Endothelial cell of umbilical vein (primary cell): ENCODE measurements around the gene SLC46A1.

Experiments used
- CTCF ChIP-seq, 2 donors: IDR thresholded peaks; 1 replicate in 1 of 2; 2 replicates in 1 of 2; pipeline ENCODE4 v1.5.1; 2011; ENCODE audit warnings: low read length in 2 of 2, mild to moderate bottlenecking in 2 of 2, moderate library complexity in 2 of 2, control low read depth in 1 of 2, inconsistent platforms in 1 of 2, low read depth in 1 of 2; ENCODE audit not compliant: insufficient read depth in 1 of 2; ENCODE audit errors: extremely low read depth in 1 of 2
- EZH2 ChIP-seq: IDR thresholded peaks from 2 replicates; pipeline ENCODE4 v1.6.1; 2012; ENCODE audit warnings: borderline replicate concordance, low read depth, mild to moderate bottlenecking, moderate library complexity, low read length, inconsistent platforms; ENCODE audit not compliant: severe bottlenecking
- MAX ChIP-seq: IDR thresholded peaks from 2 replicates; pipeline ENCODE4 v1.6.1; 2011; ENCODE audit not compliant: insufficient read depth, insufficient read length
- MYC ChIP-seq: IDR thresholded peaks from one replicate; pipeline ENCODE4 v1.6.1; 2011; ENCODE audit warnings: mild to moderate bottlenecking, low read depth, low read length
- POLR2A ChIP-seq: IDR thresholded peaks from 2 replicates; pipeline ENCODE4 v1.6.1; 2012; ENCODE audit warnings: low read depth, mild to moderate bottlenecking, control low read depth, low read length
- POLR2AphosphoS5 ChIP-seq: IDR thresholded peaks from 2 replicates; pipeline ENCODE4 v1.6.1; 2012; ENCODE audit warnings: low read depth, mild to moderate bottlenecking, control low read depth, low read length, moderate library complexity; ENCODE audit not compliant: insufficient read depth

GRCh38 chr17:28372203-28372944, 33.6 kb downstream of the SLC46A1 start:
- TF ChIP-seq POLR2A: no peak
- no peak for TF ChIP-seq CTCF (IDR thresholded peaks at IDR 0.05; ENCODE audit: extremely low read depth in 1 of 2, insufficient read depth in 1 of 2, low read depth in 1 of 2, low read length in 2 of 2)
- no peak for TF ChIP-seq MAX
- no peak for TF ChIP-seq POLR2AphosphoS5
- no peak for TF ChIP-seq EZH2
- no peak for TF ChIP-seq MYC
